ENCODE data around the gene KLHL6. TPM values are rescaled to one million over a fixed set of nuclear protein-coding genes. Genes with fewer than 3 reads are reported as not detected.
"Not testable (repeated sequence)": the region's sequence is repeated elsewhere in the genome, so short reads cannot be mapped to it uniquely, and the experiment has no call there.

Gene KLHL6
- total and polyA plus RNA-seq, 7 donors: under 0.01 to 10.3 (median 1.1) TPM

DNA sequence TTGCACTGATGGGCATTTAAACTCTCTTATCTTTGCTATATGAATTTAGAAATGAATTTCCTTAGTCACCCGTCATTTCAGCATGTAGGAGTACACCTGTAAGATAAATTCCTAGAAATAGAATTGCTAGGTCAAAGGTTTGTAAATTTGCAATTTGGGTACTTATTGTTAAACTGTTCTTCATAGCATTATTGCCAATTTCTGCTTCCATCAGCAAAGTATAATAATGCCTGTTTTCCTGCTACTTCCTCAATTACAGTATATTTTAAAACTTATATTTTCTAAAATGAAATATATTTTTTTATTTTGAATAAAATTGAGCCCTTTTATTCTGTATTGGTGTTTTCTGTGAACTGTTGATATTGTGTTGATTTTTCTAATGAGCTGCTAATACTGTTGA is 110.8 kb downstream of the KLHL6 start:
- Histone ChIP-seq H3K27me3 (no peaks in the 10 kb centered on the region), H3K4me1 (peaks cover 0 to 19% (median 9%) of the 10 kb centered on the region in 4 donors), H3K27ac (no peak overlapping the region), H3K36me3 (no peaks in the 10 kb centered on the region), H3K9me3 (peaks cover 0 to 5% (median 3%) of the 10 kb centered on the region in 4 donors), H3K4me3 (no peak overlapping the region)
- WGBS, 2 donors: 91 to 96% methylated on average over 1 of the region's 1 CpG
- no peak for DNase-seq
- TF ChIP-seq EP300 (IDR thresholded peaks at IDR 0.05): no peak
- TF ChIP-seq POLR2A (IDR thresholded peaks at IDR 0.05): no peak
- TF ChIP-seq, protein P1, sequence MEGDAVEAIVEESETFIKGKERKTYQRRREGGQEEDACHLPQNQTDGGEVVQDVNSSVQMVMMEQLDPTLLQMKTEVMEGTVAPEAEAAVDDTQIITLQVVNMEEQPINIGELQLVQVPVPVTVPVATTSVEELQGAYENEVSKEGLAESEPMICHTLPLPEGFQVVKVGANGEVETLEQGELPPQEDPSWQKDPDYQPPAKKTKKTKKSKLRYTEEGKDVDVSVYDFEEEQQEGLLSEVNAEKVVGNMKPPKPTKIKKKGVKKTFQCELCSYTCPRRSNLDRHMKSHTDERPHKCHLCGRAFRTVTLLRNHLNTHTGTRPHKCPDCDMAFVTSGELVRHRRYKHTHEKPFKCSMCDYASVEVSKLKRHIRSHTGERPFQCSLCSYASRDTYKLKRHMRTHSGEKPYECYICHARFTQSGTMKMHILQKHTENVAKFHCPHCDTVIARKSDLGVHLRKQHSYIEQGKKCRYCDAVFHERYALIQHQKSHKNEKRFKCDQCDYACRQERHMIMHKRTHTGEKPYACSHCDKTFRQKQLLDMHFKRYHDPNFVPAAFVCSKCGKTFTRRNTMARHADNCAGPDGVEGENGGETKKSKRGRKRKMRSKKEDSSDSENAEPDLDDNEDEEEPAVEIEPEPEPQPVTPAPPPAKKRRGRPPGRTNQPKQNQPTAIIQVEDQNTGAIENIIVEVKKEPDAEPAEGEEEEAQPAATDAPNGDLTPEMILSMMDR (IDR thresholded peaks at IDR 0.05): no peak
- TF ChIP-seq POLR2AphosphoS5 (IDR thresholded peaks at IDR 0.05): no peak
- intact Hi-C loops (cut with DNase I): no loop called here

DNA sequence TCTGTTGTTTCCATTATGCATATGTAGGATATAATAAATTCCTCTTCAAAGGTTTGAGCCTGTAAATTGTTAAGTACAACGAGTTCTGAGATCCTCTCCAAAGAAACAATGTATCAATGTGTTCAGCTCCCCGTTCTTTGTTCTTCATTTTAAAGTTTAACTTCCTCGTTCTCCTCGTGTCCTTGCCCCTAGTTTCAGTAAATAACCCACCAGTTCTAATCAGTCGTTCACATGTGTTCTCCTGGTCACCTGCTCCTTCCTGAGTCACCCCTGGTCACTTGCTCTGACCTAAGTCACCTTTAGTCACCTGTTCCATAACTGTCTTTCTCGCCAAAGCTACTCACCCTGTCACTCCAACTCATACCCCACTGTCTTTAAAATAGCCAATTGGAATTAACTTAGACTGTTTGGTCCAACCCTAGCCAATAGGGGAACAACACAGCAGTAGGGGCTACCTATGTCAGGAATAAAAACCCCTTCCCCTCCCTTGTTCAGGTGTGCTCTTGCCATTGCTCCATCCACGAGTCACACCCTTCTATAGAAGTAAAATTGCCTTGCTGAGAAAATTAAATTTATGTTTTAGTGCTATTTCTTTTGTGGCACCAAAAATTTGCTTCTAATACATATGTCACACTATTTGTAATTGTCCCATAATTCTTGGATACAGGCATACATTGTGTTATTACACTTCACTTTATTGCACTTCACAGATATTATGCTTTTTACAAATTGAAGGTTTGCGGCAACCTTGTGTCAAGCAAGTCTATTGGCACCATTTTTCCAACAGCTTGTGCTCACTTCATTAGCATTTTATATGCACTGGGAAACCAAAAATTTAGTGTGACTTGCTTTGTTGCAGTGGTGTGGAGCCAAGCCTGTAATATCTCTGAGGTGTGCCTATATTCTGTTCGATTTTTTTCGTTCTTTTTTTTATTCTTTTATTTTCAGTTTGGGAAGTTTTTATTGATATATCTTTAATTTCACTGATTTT is 111.8 kb downstream of the KLHL6 start:
- Histone ChIP-seq H3K4me1 (peaks cover 0 to 8% (median 3%) of the 10 kb centered on the region in 4 donors), H3K36me3 (no peaks in the 10 kb centered on the region), H3K4me3 (no peak overlapping the region), H3K27ac (no peak overlapping the region), H3K27me3 (no peaks in the 10 kb centered on the region), H3K9me3 (peaks cover 0 to 5% (median 3%) of the 10 kb centered on the region in 4 donors)
- 86 to 90% methylated on average over 10 of the region's 10 CpGs for WGBS, 2 donors
- no peak for DNase-seq
- TF ChIP-seq EP300 (IDR thresholded peaks at IDR 0.05): no peak
- no peak for TF ChIP-seq POLR2A (IDR thresholded peaks at IDR 0.05)
- intact Hi-C loops (cut with DNase I): no loop called here

GRCh38 chr3:183442994-183443393 is 112.5 kb downstream of the KLHL6 start:
- 89 to 90% methylated on average over 1 of the region's 1 CpG for WGBS, 2 donors
- Histone ChIP-seq H3K4me1 (peaks cover 0 to 1% (median 0%) of the 10 kb centered on the region in 4 donors), H3K4me3 (no peak overlapping the region), H3K27me3 (no peaks in the 10 kb centered on the region), H3K27ac (no peak overlapping the region), H3K9me3 (peaks cover 0 to 5% (median 3%) of the 10 kb centered on the region in 4 donors), H3K36me3 (no peaks in the 10 kb centered on the region)
- no peak for TF ChIP-seq EP300 (IDR thresholded peaks at IDR 0.05)
- no peak for DNase-seq
- intact Hi-C loops (cut with DNase I): no loop called here

GRCh38 chr3:183440521-183440920 is 115.0 kb downstream of the KLHL6 start:
- H3K36me3 ChIP-seq; intact Hi-C loops (cut with DNase I); H3K4me3 ChIP-seq; H3K27me3 ChIP-seq; H3K4me1 ChIP-seq; H3K27ac ChIP-seq; H3K9me3 ChIP-seq; DNase-seq: not testable (repeated sequence)
- WGBS, 2 donors: 83 to 94% methylated on average over 3 of the region's 3 CpGs

GRCh38 chr3:183439515-183439914 is 116.0 kb downstream of the KLHL6 start:
- H3K27ac ChIP-seq: no peak overlapping the region
- H3K36me3 ChIP-seq: no peaks in the 10 kb centered on the region
- no peak overlapping the region for H3K4me3 ChIP-seq
- H3K27me3 ChIP-seq: no peaks in the 10 kb centered on the region
- H3K4me1 ChIP-seq: no peaks in the 10 kb centered on the region
- intact Hi-C loops (cut with DNase I): no loop called here
- WGBS, 2 donors: 60 to 87% methylated on average over 3 of the region's 3 CpGs
- DNase-seq: no peak
- TF ChIP-seq POLR2AphosphoS5 (IDR thresholded peaks at IDR 0.05) (no peak), EP300 (IDR thresholded peaks at IDR 0.05) (no peak), POLR2A (IDR thresholded peaks at IDR 0.05) (no peak)
- TF ChIP-seq, protein P1 (IDR thresholded peaks at IDR 0.05): no peak
- peaks cover 0 to 5% (median 3%) of the 10 kb centered on the region in 4 donors for H3K9me3 ChIP-seq

- Histone ChIP-seq H3K4me1 (no peaks in the 10 kb centered on the region), H3K9me3 (peaks cover 0 to 4% (median 2%) of the 10 kb centered on the region in 4 donors), H3K27me3 (no peaks in the 10 kb centered on the region), H3K27ac (no peak overlapping the region), H3K36me3 (no peaks in the 10 kb centered on the region), H3K4me3 (no peak overlapping the region)
- whole genome bisulfite sequencing, 2 donors: 18 to 78% methylated on average over 1 of the region's 1 CpG
- DNase-seq: no peak
- TF ChIP-seq EP300 (IDR thresholded peaks at IDR 0.05) (no peak), POLR2A (IDR thresholded peaks at IDR 0.05) (no peak), POLR2AphosphoS5 (IDR thresholded peaks at IDR 0.05) (no peak)
- TF ChIP-seq, protein P1 (IDR thresholded peaks at IDR 0.05): no peak
- intact Hi-C loops (cut with DNase I): no loop called here
Measured at GRCh38 chr3:183438735-183439134, 116.8 kb downstream of the KLHL6 start.

All from sigmoid colon (tissue), 7 donors.